GM12873 (cell line): ENCODE measurements around the gene FAAP20.

Source experiments
- CTCF ChIP-seq: IDR thresholded peaks from 2 replicates; pipeline ENCODE4 v1.5.1; 2012; ENCODE audit warnings: low read depth, mild to moderate bottlenecking, moderate library complexity, low read length, control low read depth; ENCODE audit not compliant: insufficient read depth; ENCODE audit errors: missing control alignments

FAAP20 gene

GRCh38 chr1:2177541-2177940, 17.0 kb downstream of the FAAP20 start:
- no peak for TF ChIP-seq CTCF

- TF ChIP-seq CTCF = no peak
Measured at GRCh38 chr1:2176615-2177014, 18.0 kb downstream of the FAAP20 start.

GRCh38 chr1:2175681-2176454, 18.7 kb downstream of the FAAP20 start:
- no peak for TF ChIP-seq CTCF

GRCh38 chr1:2175055-2175414, 19.5 kb downstream of the FAAP20 start:
- TF ChIP-seq CTCF = no peak

GRCh38 chr1:2174348-2175054, 20.1 kb downstream of the FAAP20 start:
- peak; percentile 91 for TF ChIP-seq CTCF

- TF ChIP-seq CTCF = no peak
Measured at GRCh38 chr1:2173546-2174347, 20.8 kb downstream of the FAAP20 start.

- TF ChIP-seq CTCF = no peak
Measured at GRCh38 chr1:2172551-2173146, 21.9 kb downstream of the FAAP20 start.
